Measurements from ENCODE around the gene NOS3. TPM values are rescaled to one million over a fixed set of nuclear protein-coding genes. Genes with fewer than 3 reads are reported as not detected.

The NOS3 gene
- total RNA-seq, 1 donor from 2014 or later = 28.4 TPM

DNA sequence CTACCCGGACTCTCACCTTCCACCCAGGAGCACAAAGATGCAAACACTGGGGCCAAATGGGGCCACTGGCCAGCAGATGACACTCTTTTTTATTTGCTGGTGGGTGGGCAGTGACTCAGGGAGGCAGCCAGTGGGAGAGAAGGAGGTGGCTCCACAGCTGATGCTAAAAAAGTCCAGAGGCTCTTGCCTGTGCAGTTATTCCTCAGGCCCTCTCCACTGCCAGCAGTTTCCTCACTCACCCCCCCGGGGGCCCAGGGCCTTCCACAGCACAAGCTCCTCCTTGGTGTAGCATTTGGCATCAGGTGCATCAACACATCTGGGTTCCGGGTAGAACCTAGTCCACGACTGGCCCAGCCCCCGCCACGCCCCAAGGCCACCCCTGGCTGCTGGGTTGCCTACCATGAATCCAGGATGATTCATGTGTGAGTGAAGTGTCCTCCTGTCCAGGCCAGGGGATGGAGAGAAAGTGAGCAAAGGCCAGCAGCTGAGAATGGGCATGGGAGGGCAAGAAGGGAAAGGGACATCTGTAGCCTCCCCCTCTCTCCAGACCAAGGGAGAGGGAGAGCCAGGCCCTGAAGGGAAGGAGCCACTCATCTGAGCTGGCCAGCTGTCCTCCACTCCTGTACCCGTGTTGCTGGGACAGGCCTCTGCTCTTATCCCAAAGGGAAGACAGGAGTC is 11.0 kb upstream of the NOS3 start:
- no peak for DNase-seq (ENCODE audit: low read depth in 2 of 2)

DNA sequence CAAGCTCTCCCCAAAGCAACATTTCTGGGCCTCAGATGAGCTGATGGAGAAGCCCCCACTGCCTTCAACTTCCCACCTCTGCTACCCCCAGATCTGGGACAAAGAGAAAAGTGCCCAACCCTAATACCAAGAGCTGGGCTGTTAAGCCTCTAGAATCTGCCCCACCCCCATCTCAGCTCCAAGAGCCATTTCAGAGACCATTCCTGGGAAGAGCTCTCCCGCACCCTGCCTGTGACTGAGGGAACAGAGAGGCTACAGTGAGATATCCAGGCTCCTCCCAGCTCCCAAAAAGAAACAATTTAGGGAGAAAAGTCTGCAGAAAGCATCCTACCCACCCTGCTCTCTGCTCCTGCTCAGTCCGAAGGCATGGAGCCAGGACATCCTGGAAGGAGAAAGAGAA is 10.2 kb upstream of the NOS3 start:
- DNase-seq (ENCODE audit: low read depth in 2 of 2) = no peak

DNA sequence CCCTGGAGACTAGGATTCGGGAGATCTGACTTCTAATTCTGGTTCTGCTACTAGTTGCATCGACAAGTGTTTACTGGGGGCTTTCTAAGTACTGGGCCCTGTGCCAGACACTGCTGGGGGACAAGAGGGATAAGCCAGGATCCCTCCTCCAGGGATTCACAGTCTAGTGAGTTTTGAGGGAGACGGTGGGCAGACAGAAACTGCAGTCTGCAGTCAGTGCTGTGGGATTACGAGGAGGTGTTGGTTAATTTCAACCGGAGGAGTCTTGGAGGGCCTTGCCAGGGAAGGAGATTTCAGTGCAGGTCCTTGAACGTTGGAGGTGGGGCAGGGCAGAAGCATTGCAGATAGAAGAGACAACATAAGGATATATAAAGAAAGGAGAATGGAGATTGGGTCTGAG is 9.2 kb upstream of the NOS3 start:
- DNase-seq (ENCODE audit: low read depth in 2 of 2) = no peak

- DNase-seq (ENCODE audit: low read depth in 2 of 2) = no peak
Observed at GRCh38 chr7:150982351-150982750, 8.5 kb upstream of the NOS3 start.

DNA sequence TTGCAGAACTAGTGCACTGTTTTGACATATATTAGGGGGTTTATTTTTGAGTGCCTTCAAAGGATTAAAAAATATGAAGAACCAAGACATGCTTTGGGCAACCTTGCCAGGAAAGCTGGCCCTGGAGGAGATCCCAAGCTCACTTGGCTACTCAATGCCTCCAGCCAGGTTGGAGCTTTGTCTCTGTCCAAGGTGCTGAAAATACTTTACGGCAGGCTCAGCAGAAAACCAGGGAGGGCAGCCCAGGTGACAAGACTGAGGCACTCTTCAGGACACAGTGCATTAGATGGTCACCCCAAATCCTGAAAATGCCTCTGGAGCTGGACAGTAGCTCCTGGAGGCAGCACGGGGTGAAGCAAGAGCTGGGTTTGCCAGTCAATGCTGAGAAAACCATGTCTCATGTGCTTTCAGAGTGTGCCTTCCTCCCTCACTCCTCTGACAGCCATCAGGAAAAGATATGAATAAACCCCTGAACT is 6.9 kb upstream of the NOS3 start:
- DNase-seq (ENCODE audit: low read depth in 2 of 2) = peak in 1 of 2 donors; percentile 54

DNA sequence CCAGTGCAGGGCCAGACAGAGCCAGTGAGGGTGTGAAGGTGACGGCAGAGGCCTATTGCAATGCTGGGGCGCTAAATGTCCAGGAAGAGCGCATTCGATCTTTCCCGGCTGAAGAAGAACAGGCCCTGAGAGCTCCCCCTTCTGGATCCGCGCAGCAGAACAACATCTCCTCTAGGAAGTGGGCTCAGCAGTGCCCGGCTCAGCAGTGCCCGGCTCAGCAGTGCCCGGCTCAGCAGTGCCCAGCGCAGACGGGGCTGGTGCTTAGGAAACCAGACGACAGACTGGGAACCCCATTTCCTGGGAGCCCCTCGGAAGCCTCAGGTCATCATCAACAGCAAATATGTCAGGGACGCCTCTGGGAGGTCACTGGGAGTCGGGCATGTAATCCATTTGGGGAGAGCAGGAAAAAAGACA is 4.7 kb upstream of the NOS3 start:
- peak in 1 of 2 donors; percentile 66 for DNase-seq (ENCODE audit: low read depth in 2 of 2)

GRCh38 chr7:150986556-150986955 is 4.3 kb upstream of the NOS3 start:
- DNase-seq (ENCODE audit: low read depth in 2 of 2) = no peak

GRCh38 chr7:150988230-150989226 is 2.3 kb upstream of the NOS3 start:
- DNase-seq (ENCODE audit: low read depth in 2 of 2) = peak; percentile 61 to 83

DNA sequence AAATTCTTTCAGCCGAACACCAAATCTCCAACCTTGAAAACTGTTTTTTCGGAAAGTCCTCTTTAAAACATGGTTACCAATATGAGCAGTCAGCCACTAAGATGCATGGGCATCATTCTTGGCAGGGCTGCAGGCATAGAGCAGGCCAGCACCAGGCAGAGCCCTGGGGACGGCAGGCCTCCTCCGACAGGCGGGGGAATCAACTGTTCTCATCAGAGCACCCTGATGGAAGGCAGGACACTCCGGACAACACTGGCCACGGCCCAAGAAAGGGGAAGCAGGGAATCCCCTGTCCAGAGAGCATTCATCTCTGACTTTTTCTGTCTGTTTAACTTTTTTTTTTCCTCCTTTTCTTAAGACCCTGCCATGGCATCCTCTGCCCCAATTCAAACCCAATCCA is 1.4 kb upstream of the NOS3 start:
- no peak for DNase-seq (ENCODE audit: low read depth in 2 of 2)

- no peak for DNase-seq (ENCODE audit: low read depth in 2 of 2)
Observed at GRCh38 chr7:150992051-150992640, 1.3 kb downstream of the NOS3 start.

- DNase-seq (ENCODE audit: low read depth in 2 of 2) = peak; percentile 76 to 83
Observed at GRCh38 chr7:150992833-150993302, 2.1 kb downstream of the NOS3 start.

DNA sequence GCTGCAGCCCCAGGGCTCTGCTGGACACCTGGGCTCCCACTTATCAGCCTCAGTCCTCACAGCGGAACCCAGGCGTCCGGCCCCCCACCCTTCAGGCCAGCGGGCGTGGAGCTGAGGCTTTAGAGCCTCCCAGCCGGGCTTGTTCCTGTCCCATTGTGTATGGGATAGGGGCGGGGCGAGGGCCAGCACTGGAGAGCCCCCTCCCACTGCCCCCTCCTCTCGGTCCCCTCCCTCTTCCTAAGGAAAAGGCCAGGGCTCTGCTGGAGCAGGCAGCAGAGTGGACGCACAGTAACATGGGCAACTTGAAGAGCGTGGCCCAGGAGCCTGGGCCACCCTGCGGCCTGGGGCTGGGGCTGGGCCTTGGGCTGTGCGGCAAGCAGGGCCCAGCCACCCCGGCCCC is 2.7 kb downstream of the NOS3 start:
- peak in 1 of 2 donors; percentile 83 for DNase-seq (ENCODE audit: low read depth in 2 of 2)

DNA sequence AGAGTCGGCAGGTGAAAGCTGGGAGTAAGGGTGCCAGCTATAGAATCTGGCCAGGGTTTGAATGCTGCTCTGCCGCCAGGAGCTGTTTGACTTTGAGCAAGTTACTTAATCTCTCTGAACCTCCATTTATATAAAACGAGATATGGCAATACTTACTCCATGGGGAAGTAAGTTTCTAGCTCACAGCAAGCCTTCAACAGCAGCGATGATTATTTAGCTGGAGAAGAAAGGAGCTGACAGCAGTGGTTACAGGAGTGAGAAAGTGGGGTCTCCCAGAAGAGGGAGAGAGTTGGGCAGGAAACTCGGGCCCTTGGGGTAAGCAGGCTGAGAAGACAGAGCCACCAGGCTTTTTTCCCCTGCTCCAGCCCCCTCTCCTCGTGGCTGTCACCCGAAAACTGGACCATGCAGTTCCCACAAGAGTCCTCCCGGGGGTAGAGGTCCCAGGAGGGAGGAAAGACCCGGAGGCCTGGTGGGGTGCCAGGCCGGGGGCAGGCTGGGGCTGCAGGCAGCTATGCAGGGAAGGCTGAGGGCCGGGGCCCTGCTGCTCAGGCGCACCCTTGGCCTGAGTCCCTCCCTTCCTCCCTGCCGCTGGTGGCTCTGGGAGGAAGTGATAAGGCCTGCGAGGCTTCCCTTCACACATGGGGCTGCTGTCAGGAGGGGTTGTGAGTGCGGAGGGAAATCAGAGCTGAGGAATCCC is 3.5 kb downstream of the NOS3 start:
- DNase-seq (ENCODE audit: low read depth in 2 of 2) = peak in 1 of 2 donors; percentile 92

DNA sequence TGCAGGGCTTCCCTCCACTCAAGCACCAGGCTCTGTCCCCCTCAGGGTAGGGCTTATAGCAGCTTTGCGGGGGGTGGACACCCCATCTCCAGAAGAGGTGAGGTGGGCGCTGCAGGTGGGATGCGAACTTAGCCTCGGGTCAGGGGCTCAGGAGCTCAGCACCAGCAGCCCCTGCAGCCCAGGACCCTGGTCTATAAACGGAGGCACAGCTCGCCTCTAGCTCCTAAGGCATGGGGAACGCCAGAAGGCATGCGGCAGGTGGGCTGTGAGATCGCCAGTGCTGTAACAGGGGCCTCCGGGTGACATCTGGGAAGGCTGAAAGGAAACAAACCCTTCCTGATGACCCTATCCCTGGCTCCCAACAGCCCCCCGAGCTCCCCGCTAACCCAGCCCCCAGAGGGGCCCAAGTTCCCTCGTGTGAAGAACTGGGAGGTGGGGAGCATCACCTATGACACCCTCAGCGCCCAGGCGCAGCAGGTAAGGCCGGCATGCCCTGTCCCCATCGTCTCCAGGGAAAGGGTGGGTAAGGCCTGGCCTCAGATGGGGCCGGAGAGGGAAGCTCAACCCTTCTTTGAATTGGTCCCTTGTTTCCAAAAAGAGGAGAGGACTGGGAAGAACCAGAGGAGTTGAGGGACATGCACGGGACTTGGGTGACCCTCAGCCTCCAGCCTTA is 4.2 kb downstream of the NOS3 start:
- DNase-seq (ENCODE audit: low read depth in 2 of 2) = no peak

GRCh38 chr7:150996376-150997074 is 5.7 kb downstream of the NOS3 start:
- DNase-seq (ENCODE audit: low read depth in 2 of 2) = no peak

DNA sequence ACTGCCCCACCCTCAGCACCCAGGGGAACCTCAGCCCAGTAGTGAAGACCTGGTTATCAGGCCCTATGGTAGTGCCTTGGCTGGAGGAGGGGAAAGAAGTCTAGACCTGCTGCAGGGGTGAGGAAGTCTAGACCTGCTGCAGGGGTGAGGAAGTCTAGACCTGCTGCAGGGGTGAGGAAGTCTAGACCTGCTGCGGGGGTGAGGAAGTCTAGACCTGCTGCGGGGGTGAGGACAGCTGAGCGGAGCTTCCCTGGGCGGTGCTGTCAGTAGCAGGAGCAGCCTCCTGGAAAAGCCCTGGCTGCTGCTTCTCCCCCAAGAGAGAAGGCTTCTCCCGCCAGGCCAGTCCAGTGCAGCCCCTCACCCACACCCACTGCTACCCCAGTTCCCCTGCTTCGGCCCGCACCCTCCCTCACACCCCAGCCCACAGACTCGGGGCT is 6.3 kb downstream of the NOS3 start:
- no peak for DNase-seq (ENCODE audit: low read depth in 2 of 2)

- no peak for DNase-seq (ENCODE audit: low read depth in 2 of 2)
Observed at GRCh38 chr7:150997817-150998216, 7.0 kb downstream of the NOS3 start.

- no peak for DNase-seq (ENCODE audit: low read depth in 2 of 2)
Observed at GRCh38 chr7:150998341-150998740, 7.5 kb downstream of the NOS3 start.

DNA sequence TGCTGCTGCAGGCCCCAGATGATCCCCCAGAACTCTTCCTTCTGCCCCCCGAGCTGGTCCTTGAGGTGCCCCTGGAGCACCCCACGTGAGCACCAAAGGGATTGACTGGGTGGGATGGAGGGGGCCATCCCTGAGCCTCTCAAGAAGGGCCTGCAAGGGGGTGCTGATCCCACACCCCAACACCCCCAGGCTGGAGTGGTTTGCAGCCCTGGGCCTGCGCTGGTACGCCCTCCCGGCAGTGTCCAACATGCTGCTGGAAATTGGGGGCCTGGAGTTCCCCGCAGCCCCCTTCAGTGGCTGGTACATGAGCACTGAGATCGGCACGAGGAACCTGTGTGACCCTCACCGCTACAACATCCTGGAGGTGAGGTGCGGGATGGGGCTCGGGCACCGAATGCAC is 8.2 kb downstream of the NOS3 start:
- no peak for DNase-seq (ENCODE audit: low read depth in 2 of 2)
